Ovary (tissue), 3 donors: ENCODE data around the gene BASP1.

Source experiments
- EP300 ChIP-seq: sonication (generic); formaldehyde crosslinking; IDR thresholded peaks from one replicate; pipeline ENCODE4 v1.6.1; 2017; ENCODE audit warnings: antibody characterized with exemption
- POLR2A ChIP-seq: fragments of 450-650 bp; IDR thresholded peaks from one replicate; pipeline ENCODE4 v1.6.1; 2017; ENCODE audit warnings: antibody characterized with exemption, mild to moderate bottlenecking, moderate library complexity
- TF ChIP-seq, protein P1 (sequence below), 3 donors: fragments of 450-650 bp in 2 of 3; fragments of 200-600 bp in 1 of 3; IDR thresholded peaks; one replicate each; pipeline versions ENCODE4 v1.5.1 to v1.8.0; 2016 to 2022; ENCODE audit warnings: antibody characterized with exemption in 3 of 3, mild to moderate bottlenecking in 1 of 3
- donor health status: DM: no; HTN: no; CAD: no.

DNA sequence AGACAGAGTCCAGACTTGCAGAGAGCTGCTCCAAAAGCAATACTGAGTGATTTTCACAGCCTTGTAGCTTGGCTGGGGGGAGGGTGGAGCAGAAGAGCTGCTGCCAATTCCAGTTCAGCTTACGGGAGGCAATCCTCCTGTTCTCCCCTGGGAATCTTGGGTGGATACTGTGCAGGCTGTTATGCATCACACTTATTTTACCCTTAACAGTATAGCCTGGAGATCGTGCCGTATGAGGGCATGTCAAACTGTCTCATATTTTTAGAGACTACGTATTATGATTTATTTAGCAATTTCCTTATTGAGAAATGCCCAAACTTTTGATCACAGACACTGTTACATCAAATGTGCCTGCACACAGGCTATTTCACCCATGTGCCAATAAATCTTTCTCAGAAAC is 85.2 kb downstream of the BASP1 start:
- TF ChIP-seq POLR2A (no peak), EP300 (no peak)
- TF ChIP-seq, protein P1, sequence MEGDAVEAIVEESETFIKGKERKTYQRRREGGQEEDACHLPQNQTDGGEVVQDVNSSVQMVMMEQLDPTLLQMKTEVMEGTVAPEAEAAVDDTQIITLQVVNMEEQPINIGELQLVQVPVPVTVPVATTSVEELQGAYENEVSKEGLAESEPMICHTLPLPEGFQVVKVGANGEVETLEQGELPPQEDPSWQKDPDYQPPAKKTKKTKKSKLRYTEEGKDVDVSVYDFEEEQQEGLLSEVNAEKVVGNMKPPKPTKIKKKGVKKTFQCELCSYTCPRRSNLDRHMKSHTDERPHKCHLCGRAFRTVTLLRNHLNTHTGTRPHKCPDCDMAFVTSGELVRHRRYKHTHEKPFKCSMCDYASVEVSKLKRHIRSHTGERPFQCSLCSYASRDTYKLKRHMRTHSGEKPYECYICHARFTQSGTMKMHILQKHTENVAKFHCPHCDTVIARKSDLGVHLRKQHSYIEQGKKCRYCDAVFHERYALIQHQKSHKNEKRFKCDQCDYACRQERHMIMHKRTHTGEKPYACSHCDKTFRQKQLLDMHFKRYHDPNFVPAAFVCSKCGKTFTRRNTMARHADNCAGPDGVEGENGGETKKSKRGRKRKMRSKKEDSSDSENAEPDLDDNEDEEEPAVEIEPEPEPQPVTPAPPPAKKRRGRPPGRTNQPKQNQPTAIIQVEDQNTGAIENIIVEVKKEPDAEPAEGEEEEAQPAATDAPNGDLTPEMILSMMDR (IDR thresholded peaks at IDR 0.05): no peak
